HL-60 (cell line): ENCODE data around the gene RCAN1.

Experiments
- CTCF ChIP-seq: IDR thresholded peaks from one replicate; pipeline ENCODE4 v1.5.1; 2011; ENCODE audit warnings: low read length, control low read depth, inconsistent platforms; ENCODE audit not compliant: insufficient read depth
- GABPA ChIP-seq: IDR thresholded peaks from 2 replicates; pipeline ENCODE4 v1.6.1; 2012; ENCODE audit warnings: low read depth
- POLR2AphosphoS5 ChIP-seq: IDR thresholded peaks from 2 replicates; pipeline ENCODE4 v1.6.1; 2012; ENCODE audit warnings: low read depth
- REST ChIP-seq: IDR thresholded peaks from 2 replicates; pipeline ENCODE4 v1.6.1; 2012; ENCODE audit warnings: low read depth; ENCODE audit not compliant: insufficient replicate concordance
- SPI1 ChIP-seq: IDR thresholded peaks from 2 replicates; pipeline ENCODE4 v1.6.1; 2012; ENCODE audit warnings: low read depth, mild to moderate bottlenecking, borderline replicate concordance

DNA sequence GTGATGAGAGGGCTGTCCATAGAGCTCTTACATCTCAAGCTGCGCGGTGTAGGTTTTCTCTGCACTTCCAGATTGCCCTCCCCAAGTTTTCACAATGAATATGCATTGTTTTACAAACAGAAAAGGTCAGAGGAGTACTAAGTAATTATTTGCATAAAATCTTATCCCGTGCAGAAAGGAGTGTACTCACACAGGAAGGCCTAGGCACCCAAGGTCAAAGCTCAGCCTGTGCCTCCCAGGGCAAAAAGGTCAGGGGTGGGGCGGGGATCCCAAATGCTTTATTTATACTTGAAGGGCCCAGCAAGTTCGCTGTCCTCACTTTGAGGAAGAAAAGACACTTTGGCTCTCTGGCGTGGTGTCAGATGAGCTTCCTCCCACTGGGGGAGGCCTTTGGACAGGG, 92.6 kb downstream of the RCAN1 start:
- TF ChIP-seq CTCF: no peak
- no peak for TF ChIP-seq GABPA
- no peak for TF ChIP-seq POLR2AphosphoS5
- TF ChIP-seq REST: no peak
- no peak for TF ChIP-seq SPI1
